ENCODE measurements around the gene GOLGA6L10.
"Not testable (repeated sequence)": the region's sequence is repeated elsewhere in the genome, so short reads cannot be mapped to it uniquely, and the experiment has no call there.

Gene GOLGA6L10

DNA sequence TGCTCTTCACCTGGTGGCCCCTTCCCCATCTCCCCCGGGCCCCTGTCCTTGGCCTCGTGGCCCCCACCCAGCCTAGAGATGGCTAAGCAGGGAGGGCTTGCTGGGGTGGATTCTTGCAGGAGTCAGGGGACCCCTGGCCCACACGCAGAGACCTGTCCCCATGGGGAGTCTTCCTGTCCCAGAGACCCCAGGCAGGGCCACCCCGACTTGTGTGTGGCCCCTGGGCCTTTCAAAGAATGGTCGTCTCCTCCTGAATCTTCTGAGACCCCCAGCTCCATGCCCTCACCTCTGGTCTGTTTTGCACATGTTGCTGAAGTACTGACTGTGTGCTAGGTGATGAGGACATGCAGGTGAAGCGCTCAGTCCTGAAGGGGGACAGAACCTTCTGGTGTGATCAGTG is 28.4 kb downstream of the GOLGA6L10 start:
- DNase-seq (ENCODE audit: low spot score in 2 of 2); H3K36me3 ChIP-seq (replicated peaks); H3K4me3 ChIP-seq; H3K4me1 ChIP-seq; H3K27me3 ChIP-seq (ENCODE audit: low read depth); H3K9me3 ChIP-seq; in situ Hi-C loops (cut with MboI; ENCODE audit: low sequenced_read_pairs): not testable (repeated sequence)

DNA sequence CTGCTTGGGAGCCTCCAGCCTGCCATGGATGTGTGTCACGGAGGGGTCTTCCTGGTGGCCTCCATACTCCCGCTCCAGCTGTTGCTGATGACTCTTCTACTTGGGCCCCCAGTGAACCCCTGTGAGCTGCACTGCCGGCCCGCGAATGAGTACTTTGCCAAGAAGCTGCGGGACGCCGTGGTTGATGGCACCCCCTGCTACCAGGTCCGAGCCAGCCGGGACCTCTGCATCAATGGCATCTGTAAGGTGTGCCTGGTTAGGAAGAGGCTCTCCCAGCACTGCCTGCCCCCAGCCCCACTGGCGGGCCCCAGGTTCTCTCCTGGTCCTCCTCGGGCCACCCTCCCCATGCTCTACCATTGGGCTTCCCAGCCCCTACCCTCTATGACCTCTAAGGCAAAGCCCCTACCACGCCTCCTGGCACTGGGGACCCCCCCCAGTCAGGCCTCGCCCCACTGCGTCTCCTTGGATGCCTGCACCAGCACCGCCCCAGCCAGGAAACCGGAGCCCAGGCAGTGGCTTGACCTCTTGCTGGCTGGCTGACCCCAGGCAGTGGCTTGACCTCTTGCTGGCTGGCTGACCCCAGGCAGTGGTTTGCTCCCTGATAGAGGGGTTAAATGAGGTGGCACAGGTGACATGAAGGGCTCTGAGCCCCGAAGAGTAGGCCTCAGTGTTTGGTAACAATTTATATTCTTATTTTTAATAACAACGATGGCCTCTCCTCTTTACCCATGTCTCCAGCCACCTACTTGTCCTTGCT is 29.6 kb downstream of the GOLGA6L10 start:
- in situ Hi-C loops (cut with MboI; ENCODE audit: low sequenced_read_pairs), result loop anchor here (10.0 kb wide), 1 partner anchor 65 kb away; no protein-coding TSS in a partner anchor

DNA sequence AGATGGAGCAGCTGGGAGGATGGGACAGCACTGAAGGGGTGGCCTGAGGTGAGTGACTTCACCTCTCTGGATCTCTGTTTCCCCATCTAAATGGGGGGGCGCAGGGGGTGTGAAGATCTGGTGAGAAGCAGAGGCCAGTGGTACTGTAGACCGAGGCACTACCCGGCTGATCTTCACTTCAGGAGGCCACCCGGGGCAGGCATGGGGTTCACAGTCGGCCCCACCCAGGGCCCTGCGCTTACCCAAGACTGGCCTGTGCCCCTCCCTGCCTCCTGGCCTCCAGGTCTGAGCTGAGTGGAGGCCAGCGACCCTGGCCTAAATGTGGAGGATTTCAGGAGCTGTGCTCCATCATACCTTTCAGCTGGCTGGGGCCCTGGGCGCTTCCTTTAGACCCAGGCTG is 31.0 kb downstream of the GOLGA6L10 start:
- in situ Hi-C loops (cut with MboI; ENCODE audit: low sequenced_read_pairs), result loop anchor here (10.0 kb wide), 1 partner anchor 67 kb away; no protein-coding TSS in a partner anchor
- not testable (repeated sequence) for DNase-seq (ENCODE audit: low spot score in 2 of 2)

More for the DNA sequence above, 29.6 kb downstream of the GOLGA6L10 start:
- H3K27me3 ChIP-seq (ENCODE audit: low read depth); DNase-seq (ENCODE audit: low spot score in 2 of 2); H3K36me3 ChIP-seq (replicated peaks); H3K9me3 ChIP-seq; H3K4me1 ChIP-seq; H3K4me3 ChIP-seq: not testable (repeated sequence)

DNA sequence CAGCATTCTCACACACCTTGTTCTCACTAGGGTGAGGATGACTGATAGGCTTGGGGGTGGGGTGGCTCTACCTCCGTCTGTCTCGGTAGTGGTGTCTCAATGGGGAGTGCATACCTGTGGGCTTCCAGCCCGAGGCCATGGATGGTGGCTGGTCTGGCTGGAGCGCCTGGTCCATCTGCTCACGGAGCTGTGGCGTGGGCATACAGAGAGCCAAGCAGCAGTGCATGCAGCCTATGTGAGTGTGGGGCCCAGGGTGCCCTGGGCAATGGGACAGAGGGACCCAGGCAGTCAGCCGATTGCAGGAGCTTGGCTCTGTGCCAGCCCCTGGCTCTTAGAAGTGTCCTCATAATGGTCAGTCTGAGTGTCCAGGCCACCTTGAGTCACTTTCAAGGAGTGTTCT is 31.8 kb downstream of the GOLGA6L10 start:
- not testable (repeated sequence) for H3K9me3 ChIP-seq; H3K27me3 ChIP-seq (ENCODE audit: low read depth); H3K4me1 ChIP-seq; H3K36me3 ChIP-seq (replicated peaks); H3K4me3 ChIP-seq; DNase-seq (ENCODE audit: low spot score in 2 of 2)
- in situ Hi-C loops (cut with MboI; ENCODE audit: low sequenced_read_pairs), result loop anchor here (10.0 kb wide), 1 partner anchor 67 kb away; no protein-coding TSS in a partner anchor

More for the DNA sequence above, 31.0 kb downstream of the GOLGA6L10 start:
- H3K4me1 ChIP-seq; H3K9me3 ChIP-seq; H3K4me3 ChIP-seq; H3K27me3 ChIP-seq (ENCODE audit: low read depth); H3K36me3 ChIP-seq (replicated peaks): not testable (repeated sequence)

DNA sequence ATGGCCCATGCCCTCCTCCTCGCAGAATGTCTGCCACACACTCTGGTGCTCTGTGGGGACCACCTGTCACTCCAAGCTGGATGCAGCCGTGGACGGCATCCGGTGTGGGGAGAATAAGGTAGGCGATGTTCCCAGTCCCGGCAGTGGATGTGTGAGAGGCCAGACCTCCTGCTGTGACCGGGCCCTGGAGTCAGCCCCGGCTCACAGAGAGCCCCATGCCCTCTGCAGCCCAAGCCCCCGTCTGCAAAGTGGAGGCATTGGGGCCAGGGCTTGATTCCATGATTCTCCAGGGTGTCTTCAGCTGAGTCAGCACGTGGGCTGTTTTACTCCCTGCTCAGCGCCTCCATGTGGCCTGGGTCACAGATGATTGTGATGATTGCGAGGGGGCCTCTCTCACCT is 32.2 kb downstream of the GOLGA6L10 start:
- no peak for DNase-seq (ENCODE audit: low spot score in 2 of 2)
- Histone ChIP-seq H3K27me3 (ENCODE audit: low read depth) (peaks cover 8% of the 10 kb centered on the region), H3K9me3 (peaks cover 4% of the 10 kb centered on the region; the same call in 1 of the 2 replicates), H3K4me1 (no peaks in the 10 kb centered on the region), H3K36me3 (replicated peaks) (no peaks in the 10 kb centered on the region), H3K4me3 (no peak overlapping the region)
- in situ Hi-C loops (cut with MboI; ENCODE audit: low sequenced_read_pairs), result loop anchor here (10.0 kb wide), 1 partner anchor 68 kb away; no protein-coding TSS in a partner anchor

DNA sequence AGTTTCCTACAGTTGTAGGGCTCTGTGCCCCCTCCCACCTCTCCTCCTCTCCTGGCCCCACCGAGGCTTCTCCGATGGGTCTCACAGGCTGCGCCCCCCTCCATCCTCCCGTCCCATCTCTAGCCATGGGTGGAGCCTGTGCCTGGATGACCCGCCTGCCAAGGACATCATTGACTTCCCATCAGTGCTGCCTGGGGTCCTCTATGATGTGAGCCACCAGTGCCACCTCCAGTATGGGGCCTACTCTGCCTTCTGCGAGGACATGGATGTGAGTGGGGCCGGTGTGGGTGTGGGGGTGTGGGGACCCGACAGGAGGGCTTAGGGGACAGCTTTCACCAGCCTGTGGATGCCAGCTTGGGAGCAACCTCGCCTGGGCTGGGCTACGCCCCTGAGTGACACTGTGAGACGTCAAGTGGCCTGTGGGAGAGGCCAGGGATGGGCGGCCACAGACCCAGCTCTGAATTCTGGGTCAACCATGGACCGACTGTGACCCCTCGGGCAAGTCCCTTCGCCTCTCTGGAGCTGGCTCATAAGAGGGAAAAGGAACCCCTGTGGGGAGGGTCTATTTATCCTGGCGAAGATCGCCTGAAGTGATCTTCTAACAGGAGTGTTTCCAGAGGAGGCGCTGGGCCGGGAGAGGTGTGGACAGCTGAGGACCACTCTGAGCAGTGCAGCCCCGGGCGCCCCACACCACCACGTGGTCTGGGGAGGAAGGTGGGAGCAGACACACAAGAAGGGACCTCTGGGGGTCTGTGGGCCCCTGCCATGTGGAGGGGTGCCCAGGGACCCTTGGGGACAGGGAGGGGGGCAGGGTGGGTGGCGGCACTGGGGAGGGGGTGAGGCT is 32.8 kb downstream of the GOLGA6L10 start:
- not testable (repeated sequence) for DNase-seq (ENCODE audit: low spot score in 2 of 2); H3K9me3 ChIP-seq; H3K4me1 ChIP-seq; H3K36me3 ChIP-seq (replicated peaks); H3K4me3 ChIP-seq; H3K27me3 ChIP-seq (ENCODE audit: low read depth)
- in situ Hi-C loops (cut with MboI; ENCODE audit: low sequenced_read_pairs), result loop anchor here (10.0 kb wide), 1 partner anchor 68 kb away; no protein-coding TSS in a partner anchor

DNA sequence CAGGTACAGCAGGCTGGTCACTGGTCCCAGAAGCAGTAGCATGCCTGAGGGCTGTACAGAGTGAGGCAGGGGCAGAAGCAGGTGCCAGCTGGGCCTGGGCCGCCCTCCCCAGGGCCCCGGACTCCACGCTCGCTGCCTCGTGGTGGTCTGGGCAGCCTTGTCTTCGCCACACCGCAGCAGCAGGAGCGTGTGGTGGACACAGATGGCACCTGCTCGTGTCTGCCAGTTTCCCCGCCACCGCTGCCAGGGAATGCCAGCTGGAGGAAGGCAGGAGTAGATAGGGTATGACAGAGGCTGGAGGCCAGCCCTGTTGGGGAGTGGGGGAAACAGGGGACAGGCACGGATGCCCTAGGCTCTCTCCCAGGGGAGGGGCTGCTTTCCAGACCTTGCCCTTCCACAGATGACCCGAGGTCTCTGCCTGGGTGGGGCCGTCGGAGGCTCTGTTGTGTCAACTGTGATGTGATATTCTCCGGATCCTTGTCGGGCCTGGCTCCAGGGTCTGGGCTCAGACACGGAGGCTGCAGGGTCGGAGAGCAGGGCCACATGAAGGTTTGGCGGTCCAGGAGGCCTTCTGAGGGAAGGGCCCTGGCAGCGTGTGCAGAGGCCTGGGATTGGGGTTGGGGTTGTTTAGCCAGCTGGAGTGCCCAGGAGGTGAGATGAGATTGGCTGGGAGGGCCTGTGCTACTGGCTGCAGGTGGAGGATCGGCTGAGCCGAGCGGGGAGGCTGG is 33.6 kb downstream of the GOLGA6L10 start:
- Histone ChIP-seq H3K4me3 (no peak overlapping the region), H3K4me1 (no peaks in the 10 kb centered on the region), H3K36me3 (replicated peaks) (no peaks in the 10 kb centered on the region), H3K27me3 (ENCODE audit: low read depth) (peaks cover 10% of the 10 kb centered on the region), H3K9me3 (peaks cover 6% of the 10 kb centered on the region; the same call in 1 of the 2 replicates)
- in situ Hi-C loops (cut with MboI; ENCODE audit: low sequenced_read_pairs), result loop anchor here (10.0 kb wide), 1 partner anchor 69 kb away; no protein-coding TSS in a partner anchor
- DNase-seq (ENCODE audit: low spot score in 2 of 2), result no peak

DNA sequence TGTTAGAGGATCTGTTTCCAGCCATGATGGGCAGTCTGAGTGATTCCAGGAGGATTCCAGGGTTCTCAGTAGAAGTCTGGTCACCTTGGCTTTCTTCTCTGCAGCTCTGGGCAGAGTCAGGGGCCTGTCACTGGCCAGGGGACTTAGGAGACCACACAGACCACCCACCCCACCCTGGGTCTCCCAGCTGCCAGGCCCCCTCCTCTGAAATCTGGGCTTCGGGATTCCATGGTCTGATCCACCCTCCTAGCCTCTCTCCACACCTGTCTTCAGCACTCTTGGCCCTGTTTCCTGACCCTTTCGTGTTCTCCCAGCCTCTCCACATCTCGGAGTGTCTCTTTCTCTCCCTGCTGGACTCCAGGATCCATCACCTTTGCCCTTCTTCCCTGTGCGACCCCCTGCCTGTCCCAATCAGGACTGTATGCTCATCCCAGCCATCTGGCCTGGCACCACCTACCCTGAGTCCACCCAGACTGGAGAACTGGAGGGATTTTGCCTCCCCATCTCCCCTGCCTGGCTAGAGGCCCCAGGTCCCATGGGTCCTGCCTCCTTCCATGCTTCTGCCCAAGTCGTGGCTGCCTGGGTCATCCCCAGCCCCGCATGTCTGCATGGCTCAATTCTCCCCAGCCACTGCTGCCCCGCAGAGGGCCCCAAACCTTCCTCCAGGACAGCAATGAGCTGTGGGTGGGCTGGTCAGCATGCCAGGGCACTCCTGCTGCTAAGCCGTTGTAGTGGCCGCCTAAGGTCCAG is 34.3 kb downstream of the GOLGA6L10 start:
- Histone ChIP-seq H3K9me3 (peaks cover 9% of the 10 kb centered on the region; the same call in 1 of the 2 replicates), H3K36me3 (replicated peaks) (no peaks in the 10 kb centered on the region), H3K4me3 (no peak overlapping the region), H3K27me3 (ENCODE audit: low read depth) (peaks cover 12% of the 10 kb centered on the region), H3K4me1 (no peaks in the 10 kb centered on the region)
- in situ Hi-C loops (cut with MboI; ENCODE audit: low sequenced_read_pairs), result loop anchor here (10.0 kb wide), 1 partner anchor 70 kb away; no protein-coding TSS in a partner anchor
- DNase-seq (ENCODE audit: low spot score in 2 of 2), result no peak

DNA sequence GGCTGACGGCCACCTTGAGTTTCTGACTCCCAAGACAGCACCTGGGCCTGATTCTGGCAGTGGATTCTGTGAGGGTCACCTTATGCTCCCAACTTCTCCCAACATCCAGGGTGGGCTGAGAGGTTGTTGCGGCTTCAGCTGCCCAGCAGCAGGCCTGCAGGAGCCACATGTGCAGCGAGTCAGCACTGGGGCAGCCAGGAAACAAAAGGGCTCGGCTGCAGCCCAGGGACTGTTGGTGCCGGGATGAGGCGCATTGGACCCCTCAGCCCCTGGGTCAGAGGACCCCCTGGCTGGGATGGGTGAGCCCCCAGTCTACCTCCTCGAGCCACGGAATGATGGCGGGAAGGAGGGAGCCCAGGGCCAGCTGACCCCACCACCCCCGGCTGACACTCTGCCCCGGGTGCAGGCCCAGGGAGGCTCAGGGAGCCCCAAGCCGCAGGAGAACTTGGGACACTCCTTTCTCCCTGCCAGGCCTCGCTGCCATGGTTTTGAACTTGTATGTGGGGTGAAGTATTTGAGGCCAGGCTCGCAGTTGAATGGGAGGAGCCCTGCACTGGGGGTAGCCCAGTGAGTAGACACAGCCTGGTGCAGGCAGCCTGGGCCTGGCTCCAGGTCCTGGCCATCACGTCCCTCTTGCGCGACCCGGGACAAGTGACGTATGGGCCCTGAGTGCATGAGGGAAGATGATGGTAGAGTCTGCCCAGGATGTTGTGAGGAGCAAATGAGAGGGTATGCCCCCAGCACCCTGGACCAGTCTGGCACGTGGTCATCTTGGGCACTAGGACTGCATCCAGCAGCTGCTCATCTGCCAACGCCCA is 35.1 kb downstream of the GOLGA6L10 start:
- peaks cover 12% of the 10 kb centered on the region for H3K27me3 ChIP-seq (ENCODE audit: low read depth)
- H3K36me3 ChIP-seq (replicated peaks); H3K4me3 ChIP-seq; H3K9me3 ChIP-seq; DNase-seq (ENCODE audit: low spot score in 2 of 2); H3K4me1 ChIP-seq: not testable (repeated sequence)
- in situ Hi-C loops (cut with MboI; ENCODE audit: low sequenced_read_pairs), result loop anchor here (10.0 kb wide), 1 partner anchor 71 kb away; no protein-coding TSS in a partner anchor

DNA sequence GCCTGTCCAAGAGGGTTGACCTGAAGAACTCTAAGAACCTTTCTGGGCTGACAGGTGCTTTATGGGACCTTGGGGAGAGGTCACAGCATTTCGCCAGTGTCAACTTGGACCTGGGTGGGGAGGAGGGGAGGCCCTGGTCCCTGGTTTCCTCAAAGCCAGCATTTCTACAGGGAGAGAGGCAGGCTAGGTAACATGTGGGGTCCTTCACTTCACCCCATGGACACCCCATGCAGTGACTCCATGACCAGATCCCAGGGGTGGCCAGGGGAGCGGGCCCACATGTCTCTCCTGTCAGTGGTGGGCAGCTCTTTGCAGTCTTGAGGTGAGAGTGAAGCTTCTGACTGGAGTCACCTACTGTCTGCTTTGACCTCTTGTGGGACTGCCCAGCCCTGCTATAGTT is 35.8 kb downstream of the GOLGA6L10 start:
- H3K9me3 ChIP-seq, result peaks cover 9% of the 10 kb centered on the region; the same call in 1 of the 2 replicates
- no peak for DNase-seq (ENCODE audit: low spot score in 2 of 2)
- in situ Hi-C loops (cut with MboI; ENCODE audit: low sequenced_read_pairs), result loop anchor here (10.0 kb wide), 1 partner anchor 71 kb away; no protein-coding TSS in a partner anchor
- H3K36me3 ChIP-seq (replicated peaks), result no peaks in the 10 kb centered on the region
- no peaks in the 10 kb centered on the region for H3K4me1 ChIP-seq
- H3K27me3 ChIP-seq (ENCODE audit: low read depth), result peaks cover 12% of the 10 kb centered on the region
- H3K4me3 ChIP-seq, result no peak overlapping the region

DNA sequence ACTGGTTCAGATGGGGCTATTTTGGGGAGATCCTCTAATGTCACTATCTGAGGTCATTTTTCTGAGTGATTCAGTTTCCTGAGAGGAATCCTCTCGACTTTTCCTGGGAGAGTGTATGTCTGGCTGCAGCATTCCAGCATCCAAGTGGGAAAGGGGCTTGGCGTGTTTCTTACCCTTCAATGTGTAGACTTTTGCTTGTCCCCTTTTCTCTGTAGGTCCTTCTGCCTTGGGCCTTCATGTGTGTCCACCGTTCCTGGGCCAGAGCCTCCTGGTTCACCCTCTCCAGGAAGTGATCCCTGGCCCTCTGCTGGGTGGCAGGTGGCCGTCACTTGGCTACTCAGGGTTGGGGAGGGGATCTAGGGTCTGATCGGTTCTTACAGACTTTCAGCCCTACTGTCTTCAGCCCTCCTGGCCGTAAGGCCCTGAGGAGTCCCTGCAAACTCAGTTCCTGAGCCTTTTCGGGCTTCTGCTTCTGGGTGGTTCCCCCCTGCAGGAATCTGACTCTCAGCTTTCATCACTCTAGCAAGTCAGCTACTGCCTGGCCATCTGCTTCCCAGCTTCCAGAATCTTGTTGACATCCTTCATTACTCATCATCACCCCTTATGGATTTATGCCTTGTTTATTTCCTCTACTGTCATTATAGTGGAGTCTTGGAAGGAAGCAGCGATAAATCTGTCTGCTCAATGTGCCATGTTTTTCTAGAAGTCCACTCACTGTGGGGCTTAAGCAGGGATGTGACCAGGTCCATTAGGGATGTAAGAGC is 36.5 kb downstream of the GOLGA6L10 start:
- peaks cover 9% of the 10 kb centered on the region; the same call in 1 of the 2 replicates for H3K9me3 ChIP-seq
- DNase-seq (ENCODE audit: low spot score in 2 of 2), result peak in 1 of 2 experiments; percentile 7
- in situ Hi-C loops (cut with MboI; ENCODE audit: low sequenced_read_pairs), result loop anchor here (10.0 kb wide), 1 partner anchor 72 kb away; no protein-coding TSS in a partner anchor

More for the DNA sequence above, 36.5 kb downstream of the GOLGA6L10 start:
- no peak overlapping the region for H3K4me3 ChIP-seq
- peaks cover 12% of the 10 kb centered on the region for H3K27me3 ChIP-seq (ENCODE audit: low read depth)
- H3K4me1 ChIP-seq, result no peaks in the 10 kb centered on the region
- H3K36me3 ChIP-seq (replicated peaks), result no peaks in the 10 kb centered on the region

Data from HAP-1 (cell line).